CD4-positive, alpha-beta memory T cell (primary cell): Measurements from ENCODE around the gene ALMS1. TPM values are rescaled to one million over a fixed set of nuclear protein-coding genes. Genes with fewer than 3 reads are reported as not detected.
"Not testable (repeated sequence)": the region's sequence is repeated elsewhere in the genome, so short reads cannot be mapped to it uniquely, and the experiment has no call there.

Source experiments
- CTCF ChIA-PET: fragments of 350-600 bp; sonication (Branson Sonifier 250); formaldehyde crosslinking; loops from one replicate; lab custom pipeline; 2021; ENCODE audit warnings: inconsistent platforms; ENCODE audit not compliant: partially characterized antibody; lab: Charles Lee
- POLR2A ChIA-PET: fragments of 350-600 bp; sonication (Branson Sonifier 250); formaldehyde crosslinking; loops from one replicate; lab custom pipeline; 2021; ENCODE audit not compliant: partially characterized antibody; lab: Charles Lee
- DNase-seq, 5 donors: peaks; one replicate each; pipeline versions ENCODE4 v3.0.0 to v3.0.0-alpha.2; 2020 to 2022; ENCODE audit warnings: mixed read lengths in 1 of 5
- H3K27ac ChIP-seq: one replicate; pipeline ENCODE4 v1.7.0; 2013; ENCODE audit warnings: low read depth, low read length
- H3K27me3 ChIP-seq: 2 replicates; pipeline ENCODE4 v1.7.0; 2013; ENCODE audit warnings: mild to moderate bottlenecking, low read length, moderate library complexity; ENCODE audit not compliant: insufficient read depth
- H3K36me3 ChIP-seq: 2 replicates; pipeline ENCODE4 v1.7.0; 2013; ENCODE audit warnings: mild to moderate bottlenecking, low read length, moderate library complexity; ENCODE audit not compliant: insufficient read depth
- H3K4me1 ChIP-seq: 2 replicates; pipeline ENCODE4 v1.7.0; 2013; ENCODE audit warnings: mild to moderate bottlenecking, low read length, moderate library complexity; ENCODE audit not compliant: insufficient read depth
- H3K4me3 ChIP-seq, 2 donors: one replicate each; pipeline ENCODE4 v1.7.0; 2013; ENCODE audit warnings: low read length in 2 of 2, mild to moderate bottlenecking in 1 of 2
- H3K9me3 ChIP-seq, 2 donors: one replicate each; pipeline ENCODE4 v1.7.0; 2013; ENCODE audit warnings: low read length in 2 of 2, control low read depth in 1 of 2; ENCODE audit not compliant: control insufficient read depth in 1 of 2
- H3K27ac Mint-ChIP-seq, 7 donors: one replicate each; pipeline ENCODE4 v1.8.0; 2020 to 2021; ENCODE audit warnings: mixed read lengths in 7 of 7, mild to moderate bottlenecking in 6 of 7, inconsistent platforms in 3 of 7, moderate library complexity in 3 of 7
- H3K27me3 Mint-ChIP-seq, 2 donors: one replicate each; pipeline ENCODE4 v1.8.0; 2020 to 2021; ENCODE audit warnings: mixed read lengths in 2 of 2
- H3K36me3 Mint-ChIP-seq, 2 donors: one replicate each; pipeline ENCODE4 v1.8.0; 2020 to 2021; ENCODE audit warnings: mixed read lengths in 2 of 2, inconsistent platforms in 1 of 2, mild to moderate bottlenecking in 1 of 2
- H3K4me1 Mint-ChIP-seq, 4 donors: one replicate each; pipeline ENCODE4 v1.8.0; 2020 to 2021; ENCODE audit warnings: mixed read lengths in 4 of 4, mild to moderate bottlenecking in 1 of 4
- H3K4me3 Mint-ChIP-seq, 8 donors: one replicate each; pipeline ENCODE4 v1.8.0; 2020 to 2021; ENCODE audit warnings: mixed read lengths in 8 of 8, mild to moderate bottlenecking in 7 of 8, moderate library complexity in 6 of 8, inconsistent platforms in 3 of 8
- H3K9me3 Mint-ChIP-seq, 8 donors: one replicate each; pipeline ENCODE4 v1.8.0; 2020 to 2021; ENCODE audit warnings: mixed read lengths in 8 of 8, mild to moderate bottlenecking in 5 of 8, inconsistent platforms in 3 of 8, moderate library complexity in 1 of 8
- intact Hi-C: fragments of 100-400 bp; cut with micrococcal nuclease; formaldehyde crosslinking; loops from one replicate; pipeline ENCODE4 v1.15.1; 2023
- polyA plus RNA-seq, 2 donors: library from polyadenylated mRNA; unstranded; fragments of 300-500 nt; fragmentation: Illumina TruSeq; gene quantifications; one replicate each; pipeline ENCODE4 v1.2.3, GENCODE V29; 2021
- total RNA-seq, 2 experiments: library from RNA; stranded (reverse); gene quantifications; one replicate each; pipeline ENCODE4 v1.2.3, GENCODE V29; 2021

ALMS1 gene
- total and polyA plus RNA-seq, 4 experiments from 2014 or later, result 0.83 to 42.9 (median 19.5) TPM

DNA sequence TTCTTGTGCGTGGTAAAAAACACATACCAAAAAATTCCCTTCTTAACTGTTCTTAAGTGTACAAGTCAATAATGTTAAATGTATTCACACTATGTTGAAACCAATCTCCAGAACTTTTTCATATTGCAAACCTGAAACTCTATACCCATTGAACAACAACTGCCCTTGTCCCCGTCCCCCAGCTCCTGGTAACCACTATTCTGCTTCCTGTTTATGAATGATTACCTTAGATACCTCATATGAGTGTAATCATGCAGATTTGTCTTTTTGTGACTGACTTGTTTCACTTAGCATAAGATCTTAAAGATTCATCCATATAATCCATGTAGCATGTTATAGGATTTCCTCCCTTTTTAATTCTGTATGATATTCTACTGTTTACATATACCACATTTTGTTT lies 196.7 kb downstream of the ALMS1 start:
- intact Hi-C loops, result no loop called here
- Mint-ChIP-seq H3K4me1 (peaks cover 5 to 9% (median 6%) of the 10 kb centered on the region in 4 donors), H3K27ac (no peak overlapping the region), H3K9me3 (peaks cover 3 to 33% (median 17%) of the 10 kb centered on the region in 8 donors), H3K36me3 (peaks cover 42 to 72% of the 10 kb centered on the region in 2 donors), H3K27me3 (no peaks in the 10 kb centered on the region), H3K4me3 (peak overlapping the region in 2 of 8 donors; percentile 11 to 20)
- ChIA-PET CTCF (no interaction called here), POLR2A (no interaction called here)
- Histone ChIP-seq H3K36me3 (no peaks in the 10 kb centered on the region), H3K4me1 (no peaks in the 10 kb centered on the region), H3K4me3 (no peak overlapping the region), H3K27me3 (no peaks in the 10 kb centered on the region), H3K9me3 (no peaks in the 10 kb centered on the region), H3K27ac (no peak overlapping the region)
- DNase-seq, result no peak

DNA sequence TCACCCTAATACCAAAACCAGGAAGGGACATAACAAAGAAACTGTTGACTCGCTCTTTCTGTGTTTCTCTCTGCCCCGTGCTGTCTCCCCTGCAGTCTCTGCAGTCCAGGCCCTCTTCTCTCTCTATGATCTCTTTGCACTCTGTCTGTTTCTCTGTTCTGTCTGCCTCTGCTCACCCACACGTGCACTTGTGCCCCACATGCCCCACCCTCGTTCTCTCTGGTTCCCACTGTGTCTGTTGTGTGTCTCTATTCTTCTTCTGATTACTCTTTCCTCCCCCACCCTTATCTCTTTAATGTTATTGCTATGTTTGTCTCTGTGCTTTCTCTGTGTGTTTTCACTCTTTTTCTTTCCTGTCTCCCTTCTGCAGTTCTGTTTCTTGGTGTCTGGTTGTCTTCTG lies 202.5 kb downstream of the ALMS1 start:
- H3K36me3 Mint-ChIP-seq, result peaks cover 29 to 41% of the 10 kb centered on the region in 2 donors
- ChIA-PET CTCF (no interaction called here), POLR2A (no interaction called here)
- Histone ChIP-seq H3K27ac (no peak overlapping the region), H3K4me3 (no peak overlapping the region), H3K4me1 (no peaks in the 10 kb centered on the region), H3K27me3 (no peaks in the 10 kb centered on the region), H3K36me3 (no peaks in the 10 kb centered on the region), H3K9me3 (no peaks in the 10 kb centered on the region)
- no peak overlapping the region for H3K4me3 Mint-ChIP-seq
- peak overlapping the region in 3 of 7 donors; percentile 26 to 57 (median 54) for H3K27ac Mint-ChIP-seq
- peaks cover 0 to 5% (median 1%) of the 10 kb centered on the region in 4 donors for H3K4me1 Mint-ChIP-seq
- no peaks in the 10 kb centered on the region for H3K27me3 Mint-ChIP-seq
- intact Hi-C loops, result no loop called here
- peaks cover 0 to 4% (median 2%) of the 10 kb centered on the region in 8 donors for H3K9me3 Mint-ChIP-seq
- DNase-seq, result no peak

DNA sequence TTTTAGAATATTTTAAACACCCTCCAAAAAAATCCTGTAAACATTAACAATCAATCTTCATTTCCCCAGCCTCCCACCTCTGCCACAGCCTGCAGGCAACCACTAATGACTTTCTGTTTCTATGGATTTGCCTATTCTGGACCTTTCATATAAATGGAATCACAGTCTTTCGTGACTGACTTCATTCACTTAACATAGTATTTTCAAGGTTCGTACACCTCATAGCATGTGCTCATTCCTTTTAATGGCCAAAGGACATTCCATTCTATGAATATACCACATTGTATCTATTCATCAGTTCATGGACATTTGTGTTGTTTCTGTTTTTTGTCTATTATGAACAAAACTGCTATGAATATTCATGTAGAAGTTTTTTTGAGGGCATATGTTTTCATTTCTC lies 208.0 kb downstream of the ALMS1 start:
- CTCF ChIA-PET, result no interaction called here
- Histone ChIP-seq H3K9me3 (no peaks in the 10 kb centered on the region), H3K27ac (no peak overlapping the region), H3K36me3 (no peaks in the 10 kb centered on the region), H3K4me3 (no peak overlapping the region), H3K4me1 (no peaks in the 10 kb centered on the region), H3K27me3 (no peaks in the 10 kb centered on the region)
- no peak for DNase-seq
- intact Hi-C loops, result no loop called here
- H3K36me3 Mint-ChIP-seq, result peaks cover 37 to 55% of the 10 kb centered on the region in 2 donors
- POLR2A ChIA-PET, result no interaction called here
- H3K27ac Mint-ChIP-seq, result no peak overlapping the region
- peaks cover 0 to 2% (median 0%) of the 10 kb centered on the region in 8 donors for H3K9me3 Mint-ChIP-seq
- H3K27me3 Mint-ChIP-seq, result no peaks in the 10 kb centered on the region
- H3K4me1 Mint-ChIP-seq, result no peaks in the 10 kb centered on the region
- H3K4me3 Mint-ChIP-seq, result no peak overlapping the region

DNA sequence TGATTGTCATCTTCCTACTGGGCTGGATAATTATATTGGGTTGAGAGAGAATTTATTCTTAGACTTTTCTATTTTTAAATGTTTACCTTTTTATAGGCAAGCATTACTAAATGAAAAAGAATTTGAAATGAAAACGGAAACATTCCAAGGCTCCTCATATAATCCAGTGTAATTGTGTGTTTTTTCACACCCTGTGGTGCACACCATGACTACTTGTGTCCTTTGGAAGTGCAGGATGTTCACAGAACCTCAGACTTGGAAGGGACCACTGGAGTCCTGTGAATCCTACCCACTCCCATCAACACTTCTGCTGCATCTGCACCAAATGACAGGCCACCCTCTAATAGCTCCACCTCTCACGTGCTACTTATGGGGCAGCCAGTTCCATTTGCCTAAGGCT lies 208.6 kb downstream of the ALMS1 start:
- no peaks in the 10 kb centered on the region for H3K36me3 ChIP-seq
- intact Hi-C loops, result no loop called here
- no peaks in the 10 kb centered on the region for H3K27me3 ChIP-seq
- no peaks in the 10 kb centered on the region for H3K4me1 ChIP-seq
- CTCF ChIA-PET, result no interaction called here
- no peak overlapping the region for H3K27ac ChIP-seq
- no peaks in the 10 kb centered on the region for H3K27me3 Mint-ChIP-seq
- H3K4me3 Mint-ChIP-seq, result no peak overlapping the region
- H3K9me3 ChIP-seq, result no peaks in the 10 kb centered on the region
- peaks cover 0 to 2% (median 0%) of the 10 kb centered on the region in 8 donors for H3K9me3 Mint-ChIP-seq
- H3K4me3 ChIP-seq, result no peak overlapping the region
- no peaks in the 10 kb centered on the region for H3K4me1 Mint-ChIP-seq
- no peak overlapping the region for H3K27ac Mint-ChIP-seq
- H3K36me3 Mint-ChIP-seq, result peaks cover 43 to 56% of the 10 kb centered on the region in 2 donors
- no peak for DNase-seq
- POLR2A ChIA-PET, result no interaction called here

DNA sequence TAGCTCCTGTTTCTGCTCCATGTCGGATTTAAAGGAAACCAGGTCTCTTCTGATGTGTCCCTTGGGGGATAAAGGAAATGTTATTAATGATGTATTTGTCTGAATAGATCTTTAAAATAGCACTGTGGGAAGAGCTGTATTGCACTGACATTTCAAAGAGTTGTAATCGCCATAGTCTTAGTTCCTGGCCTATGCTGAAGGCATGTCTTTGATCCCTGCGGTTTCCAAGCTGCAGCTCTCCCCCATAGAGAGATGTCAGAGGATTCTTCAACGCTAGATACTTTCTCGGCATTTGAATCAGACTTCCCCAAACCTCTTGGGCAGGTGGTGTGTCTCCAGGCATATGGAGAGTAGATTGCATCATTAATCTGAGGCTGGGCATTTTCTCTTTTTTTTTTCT lies 216.1 kb downstream of the ALMS1 start:
- H3K36me3 Mint-ChIP-seq, result peaks cover 55 to 64% of the 10 kb centered on the region in 2 donors
- no peaks in the 10 kb centered on the region for H3K27me3 Mint-ChIP-seq
- no peaks in the 10 kb centered on the region for H3K4me1 Mint-ChIP-seq
- H3K4me3 ChIP-seq, result no peak overlapping the region
- no peaks in the 10 kb centered on the region for H3K4me1 ChIP-seq
- H3K27ac ChIP-seq, result no peak overlapping the region
- no peaks in the 10 kb centered on the region for H3K9me3 Mint-ChIP-seq
- DNase-seq, result no peak
- ChIA-PET CTCF (no interaction called here), POLR2A (no interaction called here)
- H3K27me3 ChIP-seq, result no peaks in the 10 kb centered on the region
- H3K9me3 ChIP-seq, result no peaks in the 10 kb centered on the region
- no peak overlapping the region for H3K27ac Mint-ChIP-seq
- intact Hi-C loops, result no loop called here
- H3K4me3 Mint-ChIP-seq, result no peak overlapping the region
- peaks cover 14% of the 10 kb centered on the region for H3K36me3 ChIP-seq

DNA sequence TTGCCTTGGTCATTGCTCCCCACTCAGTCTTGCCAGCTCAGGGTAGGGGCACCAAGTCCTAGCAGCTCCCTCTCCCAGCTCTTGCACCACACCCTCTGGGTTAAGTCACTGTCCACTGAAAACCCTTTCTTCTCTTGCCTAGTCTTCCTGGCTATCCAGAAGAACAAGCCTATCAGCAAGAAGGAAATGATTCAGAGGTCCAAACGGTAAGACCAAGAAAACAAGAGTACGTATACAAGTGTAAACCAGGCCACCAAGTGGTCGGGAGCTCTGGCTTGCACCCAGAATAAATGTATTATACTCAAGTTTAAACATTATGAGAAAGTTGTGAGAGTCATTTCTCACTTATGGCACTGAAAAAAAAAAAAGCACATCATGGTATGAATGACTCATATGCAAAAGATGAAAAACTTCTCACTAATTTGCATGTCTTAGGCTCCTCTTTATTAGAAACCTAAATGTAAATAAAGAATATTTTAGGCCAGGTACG lies 217.5 kb downstream of the ALMS1 start:
- peaks cover 54 to 73% of the 10 kb centered on the region in 2 donors for H3K36me3 Mint-ChIP-seq
- DNase-seq, H3K27me3 Mint-ChIP-seq, H3K27me3 ChIP-seq, H3K4me3 ChIP-seq, H3K9me3 Mint-ChIP-seq, H3K4me3 Mint-ChIP-seq, POLR2A ChIA-PET, intact Hi-C loops, H3K27ac ChIP-seq, CTCF ChIA-PET, H3K27ac Mint-ChIP-seq, H3K9me3 ChIP-seq, H3K4me1 Mint-ChIP-seq, H3K4me1 ChIP-seq: not testable (repeated sequence)
- peaks cover 14% of the 10 kb centered on the region for H3K36me3 ChIP-seq

DNA sequence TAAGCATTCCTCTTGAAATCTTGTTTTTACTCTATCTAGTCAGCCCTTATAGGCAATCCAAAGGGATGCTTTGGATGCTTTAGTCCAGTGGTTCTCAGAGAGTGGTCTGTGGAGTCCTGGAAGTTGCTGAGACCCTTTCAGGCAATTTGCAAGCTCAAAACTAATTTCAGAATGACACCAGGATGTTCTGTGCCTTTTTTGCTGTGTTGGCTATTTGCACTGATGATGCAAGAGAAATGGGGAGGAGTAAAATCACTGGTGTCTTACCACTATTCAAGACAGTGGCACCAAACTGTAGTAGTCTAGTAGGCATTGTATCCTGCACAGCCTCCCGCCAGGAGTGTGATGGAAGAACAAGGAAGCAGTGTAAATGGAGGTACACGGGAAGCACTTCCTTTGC lies 219.0 kb downstream of the ALMS1 start:
- peaks cover 56 to 70% of the 10 kb centered on the region in 2 donors for H3K36me3 Mint-ChIP-seq
- H3K27me3 Mint-ChIP-seq, intact Hi-C loops, H3K4me3 ChIP-seq, H3K9me3 Mint-ChIP-seq, H3K4me1 Mint-ChIP-seq, H3K27me3 ChIP-seq, DNase-seq, H3K9me3 ChIP-seq, H3K4me1 ChIP-seq, H3K4me3 Mint-ChIP-seq, POLR2A ChIA-PET, H3K27ac ChIP-seq, CTCF ChIA-PET, H3K27ac Mint-ChIP-seq: not testable (repeated sequence)
- H3K36me3 ChIP-seq, result peaks cover 14% of the 10 kb centered on the region

DNA sequence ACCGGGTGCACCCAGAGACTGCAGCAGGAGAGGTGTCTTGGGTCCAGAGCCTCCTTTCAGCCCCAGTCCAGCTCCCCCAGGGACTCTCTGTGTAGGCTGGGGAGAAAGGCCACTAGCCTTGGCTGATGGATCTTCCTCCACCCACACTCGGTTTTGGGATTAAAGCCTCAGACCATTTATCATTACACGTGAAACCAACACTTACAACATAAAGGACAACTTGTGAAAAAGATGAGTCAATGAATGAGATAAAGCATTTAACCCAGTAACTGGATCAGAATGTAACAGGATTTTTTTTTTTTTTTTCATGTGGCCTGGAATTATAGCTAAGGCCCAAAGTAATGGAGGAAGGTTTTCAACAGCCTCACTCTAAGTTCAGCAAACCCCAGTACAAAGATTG lies 224.5 kb downstream of the ALMS1 start:
- H3K36me3 Mint-ChIP-seq, result peaks cover 42 to 44% of the 10 kb centered on the region in 2 donors

More for the DNA sequence above, 224.5 kb downstream of the ALMS1 start:
- POLR2A ChIA-PET, result no interaction called here
- H3K27ac Mint-ChIP-seq, result no peak overlapping the region
- Histone ChIP-seq H3K36me3 (no peaks in the 10 kb centered on the region), H3K27ac (no peak overlapping the region), H3K9me3 (no peaks in the 10 kb centered on the region), H3K4me3 (no peak overlapping the region), H3K27me3 (no peaks in the 10 kb centered on the region), H3K4me1 (no peaks in the 10 kb centered on the region)
- intact Hi-C loops, result no loop called here
- H3K4me1 Mint-ChIP-seq, result peaks cover 0 to 8% (median 0%) of the 10 kb centered on the region in 4 donors
- CTCF ChIA-PET, result no interaction called here
- H3K4me3 Mint-ChIP-seq, result no peak overlapping the region
- no peaks in the 10 kb centered on the region for H3K9me3 Mint-ChIP-seq
- no peak for DNase-seq
- no peaks in the 10 kb centered on the region for H3K27me3 Mint-ChIP-seq
